ENCODE data around the gene FBXO34.

DNA sequence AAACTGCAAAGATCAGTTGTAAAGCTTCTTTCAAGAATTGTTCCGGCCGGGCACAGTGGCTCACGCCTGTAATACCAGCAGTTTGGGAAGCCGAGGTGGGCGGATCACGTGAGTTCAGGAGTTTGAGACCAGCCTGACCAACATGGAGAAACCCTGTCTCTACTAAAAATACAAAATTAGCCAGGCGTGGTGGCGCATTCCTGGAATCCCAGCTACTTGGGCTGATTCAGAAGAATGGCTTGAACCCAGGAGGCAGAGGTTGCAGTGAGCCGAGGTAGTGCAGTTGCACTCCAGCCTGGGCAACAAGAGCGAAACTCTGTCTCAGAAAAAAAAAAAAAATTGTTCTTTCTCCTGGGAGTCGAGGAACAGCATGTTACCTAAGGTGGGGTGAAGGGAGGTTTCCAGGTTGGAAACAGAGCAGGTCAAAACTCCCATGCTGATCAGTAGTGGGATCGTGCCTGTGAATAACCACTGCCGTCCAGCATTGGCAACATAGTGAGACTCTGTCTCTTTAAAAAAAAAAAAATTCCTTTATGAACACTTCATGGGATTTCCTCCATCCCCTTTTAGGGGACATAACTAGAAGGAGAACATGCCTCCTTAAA, 13.9 kb downstream of the FBXO34 start:
- TF ChIP-seq POLR2A (IDR thresholded peaks at IDR 0.05), result no peak
- TF ChIP-seq, protein P1, sequence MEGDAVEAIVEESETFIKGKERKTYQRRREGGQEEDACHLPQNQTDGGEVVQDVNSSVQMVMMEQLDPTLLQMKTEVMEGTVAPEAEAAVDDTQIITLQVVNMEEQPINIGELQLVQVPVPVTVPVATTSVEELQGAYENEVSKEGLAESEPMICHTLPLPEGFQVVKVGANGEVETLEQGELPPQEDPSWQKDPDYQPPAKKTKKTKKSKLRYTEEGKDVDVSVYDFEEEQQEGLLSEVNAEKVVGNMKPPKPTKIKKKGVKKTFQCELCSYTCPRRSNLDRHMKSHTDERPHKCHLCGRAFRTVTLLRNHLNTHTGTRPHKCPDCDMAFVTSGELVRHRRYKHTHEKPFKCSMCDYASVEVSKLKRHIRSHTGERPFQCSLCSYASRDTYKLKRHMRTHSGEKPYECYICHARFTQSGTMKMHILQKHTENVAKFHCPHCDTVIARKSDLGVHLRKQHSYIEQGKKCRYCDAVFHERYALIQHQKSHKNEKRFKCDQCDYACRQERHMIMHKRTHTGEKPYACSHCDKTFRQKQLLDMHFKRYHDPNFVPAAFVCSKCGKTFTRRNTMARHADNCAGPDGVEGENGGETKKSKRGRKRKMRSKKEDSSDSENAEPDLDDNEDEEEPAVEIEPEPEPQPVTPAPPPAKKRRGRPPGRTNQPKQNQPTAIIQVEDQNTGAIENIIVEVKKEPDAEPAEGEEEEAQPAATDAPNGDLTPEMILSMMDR (IDR thresholded peaks at IDR 0.05), result no peak

Measured in Peyer's patch (tissue), 4 donors.